Measurements from ENCODE around the gene MRPL22.

DNA sequence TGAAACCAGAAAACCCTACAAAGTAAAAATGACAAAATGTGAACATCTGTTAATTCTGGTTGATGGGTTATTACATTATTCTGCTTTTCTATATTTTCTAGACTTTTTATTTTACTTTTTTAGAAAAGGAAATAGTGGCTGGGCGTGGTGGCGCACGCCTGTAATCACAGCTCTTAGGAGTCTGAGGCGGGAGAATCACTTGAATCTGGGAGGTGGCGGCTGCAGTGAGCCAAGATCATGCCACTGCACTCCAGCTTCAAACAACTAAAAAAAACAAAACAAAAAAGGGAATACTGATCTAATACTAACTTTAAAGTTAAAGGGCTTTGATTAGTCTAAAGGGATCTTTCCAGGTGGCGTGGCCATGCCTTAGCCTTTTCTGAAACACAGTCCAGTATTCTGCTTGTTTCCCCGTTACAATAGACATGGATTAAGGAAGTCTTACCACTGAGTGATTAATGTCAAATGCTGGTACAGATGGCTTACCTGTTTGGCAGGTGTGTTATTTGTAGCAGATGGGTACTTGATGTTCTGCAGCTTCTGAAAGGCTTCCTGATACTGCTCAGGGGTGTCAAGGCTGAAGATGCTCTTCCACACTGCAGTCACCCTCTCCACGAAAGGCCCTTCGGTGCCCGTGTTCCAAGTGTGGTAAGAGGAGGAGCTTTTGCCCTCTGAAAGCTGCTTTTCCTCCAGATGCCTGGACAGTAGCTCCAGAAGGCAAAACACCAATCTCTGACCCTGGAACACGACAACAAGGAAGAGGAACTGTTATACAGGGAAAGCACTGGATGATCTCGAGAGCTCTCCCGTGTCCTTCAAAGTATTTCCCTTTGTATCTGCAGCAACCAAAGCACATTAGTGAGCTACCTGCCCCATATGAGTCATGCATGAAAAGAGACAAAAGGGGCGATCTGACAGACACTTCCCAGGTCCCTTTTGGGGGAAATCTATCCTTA, 45.0 kb upstream of the MRPL22 start:
- TF ChIP-seq POLR2A (IDR thresholded peaks at IDR 0.05) = no peak
- TF ChIP-seq CTCF (IDR thresholded peaks at IDR 0.05) = no peak
